OCI-LY1 (cell line): ENCODE results near the gene ZNF219.

Experiments
- H2AFZ ChIP-seq: fragments of 200-600 bp; sonication (generic), shearing (Covaris generic); 2 replicates; pipeline ENCODE4 v1.6.0; 2014; ENCODE audit warnings: antibody characterized with exemption, mild to moderate bottlenecking, low read length
- H3F3A ChIP-seq: fragments of 200-600 bp; sonication (generic), shearing (Covaris generic); 2 replicates; pipeline ENCODE4 v1.6.0; 2014; ENCODE audit warnings: mild to moderate bottlenecking, antibody characterized with exemption, low read length, moderate library complexity; ENCODE audit not compliant: insufficient read depth
- H3K27ac ChIP-seq: fragments of 200-600 bp; sonication (generic); 2 replicates; pipeline ENCODE4 v1.5.1; 2014; ENCODE audit warnings: low read length, mixed run types, mild to moderate bottlenecking, low read depth; ENCODE audit not compliant: poor library complexity, severe bottlenecking
- H3K27me3 ChIP-seq: fragments of 200-600 bp; sonication (generic); 2 replicates; pipeline ENCODE4 v1.6.0; 2014; ENCODE audit warnings: antibody characterized with exemption, mild to moderate bottlenecking, low read length, moderate library complexity; ENCODE audit not compliant: insufficient read depth
- H3K36me3 ChIP-seq: fragments of 200-600 bp; sonication (generic); 2 replicates; pipeline ENCODE4 v1.6.1; 2014; ENCODE audit warnings: mild to moderate bottlenecking, antibody characterized with exemption, low read length, moderate library complexity, mixed read lengths; ENCODE audit not compliant: insufficient read depth
- H3K4me1 ChIP-seq: fragments of 200-600 bp; sonication (generic); 2 replicates; pipeline ENCODE4 v1.5.1; 2014; ENCODE audit warnings: mild to moderate bottlenecking, low read length, moderate library complexity; ENCODE audit not compliant: insufficient read depth, severe bottlenecking
- H3K4me2 ChIP-seq: fragments of 200-600 bp; sonication (generic), shearing (Covaris generic); 2 replicates; pipeline ENCODE4 v1.6.1; 2014; ENCODE audit warnings: low read length
- H3K4me3 ChIP-seq: fragments of 200-600 bp; sonication (generic); 2 replicates; pipeline ENCODE4 v1.5.1; 2014; ENCODE audit warnings: low read length, low read depth, mild to moderate bottlenecking, mixed read lengths; ENCODE audit not compliant: poor library complexity, severe bottlenecking
- H3K79me2 ChIP-seq: fragments of 200-600 bp; shearing (Covaris generic); 2 replicates; pipeline ENCODE4 v1.6.1; 2016; ENCODE audit warnings: mixed run types, low read length, mixed read lengths; ENCODE audit not compliant: insufficient read depth
- H3K9ac ChIP-seq: fragments of 200-600 bp; sonication (generic), shearing (Covaris generic); 2 replicates; pipeline ENCODE4 v1.6.1; 2014; ENCODE audit warnings: mild to moderate bottlenecking, low read length, mixed read lengths
- H3K9me2 ChIP-seq: fragments of 200-600 bp; sonication (generic), shearing (Covaris generic); 2 replicates; pipeline ENCODE4 v1.6.1; 2014; ENCODE audit warnings: low read depth, mild to moderate bottlenecking, low read length, mixed read lengths
- H3K9me3 ChIP-seq: fragments of 200-600 bp; shearing (Covaris generic); 2 replicates; pipeline ENCODE4 v1.6.1; 2014; ENCODE audit warnings: low read length, mixed read lengths
- H4K20me1 ChIP-seq: fragments of 200-600 bp; sonication (generic), shearing (Covaris generic); 2 replicates; pipeline ENCODE4 v1.6.0; 2016; ENCODE audit warnings: mild to moderate bottlenecking, low read length; ENCODE audit not compliant: insufficient read depth
- EZH2 ChIP-seq: fragments of 200-600 bp; sonication (generic), shearing (Covaris generic); IDR thresholded peaks from 2 replicates; pipeline ENCODE4 v1.8.0; 2017; ENCODE audit warnings: borderline replicate concordance, mixed run types, mild to moderate bottlenecking, antibody characterized with exemption, low read length, moderate library complexity, mixed read lengths
- TF ChIP-seq, protein P1 (sequence below): fragments of 200-600 bp; sonication (generic), shearing (Covaris generic); IDR thresholded peaks from 2 replicates; pipeline ENCODE4 v1.5.1; 2017; ENCODE audit warnings: mild to moderate bottlenecking, antibody characterized with exemption, low read length, moderate library complexity, mixed read lengths

Gene ZNF219

DNA sequence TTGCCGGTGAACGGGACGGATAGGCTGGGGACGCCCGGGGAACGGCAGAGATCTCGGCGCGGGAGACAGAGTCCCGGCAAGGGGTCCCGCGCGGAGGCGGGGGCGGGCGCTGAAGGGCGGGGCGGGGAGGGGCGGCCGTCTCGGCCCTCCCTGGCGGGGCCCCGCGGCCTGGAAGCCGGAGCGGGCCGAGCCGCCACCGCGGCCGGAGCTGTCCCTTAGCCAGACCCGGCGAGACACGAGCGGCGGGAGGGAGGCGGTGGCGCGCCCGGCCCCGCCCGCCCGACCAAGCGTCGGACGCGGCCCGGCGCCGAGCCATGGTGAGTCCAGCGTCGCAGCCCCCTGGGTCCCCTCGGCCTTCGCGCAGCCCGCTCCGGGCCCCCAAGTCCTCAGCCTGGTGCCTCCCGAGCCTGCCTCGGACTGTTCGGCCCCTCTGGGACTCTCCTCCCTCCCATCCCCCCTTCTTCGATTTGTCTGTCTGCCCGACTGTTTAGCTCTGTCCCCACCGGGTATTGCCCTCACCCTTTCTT is 28.3 kb downstream of the ZNF219 start, which contains the start of gene ARHGEF40:
ARHGEF40 (plus strand) TSS at position 222 of the 527 bp plus-strand sequence; CDS start at position 315, 93 bp downstream.
- no peaks in the 10 kb centered on the region for H3K36me3 ChIP-seq
- H3K27me3 ChIP-seq: peaks cover 10% of the 10 kb centered on the region
- no peak within 1 kb of the TSS for H2AFZ ChIP-seq
- TF ChIP-seq, protein P1, sequence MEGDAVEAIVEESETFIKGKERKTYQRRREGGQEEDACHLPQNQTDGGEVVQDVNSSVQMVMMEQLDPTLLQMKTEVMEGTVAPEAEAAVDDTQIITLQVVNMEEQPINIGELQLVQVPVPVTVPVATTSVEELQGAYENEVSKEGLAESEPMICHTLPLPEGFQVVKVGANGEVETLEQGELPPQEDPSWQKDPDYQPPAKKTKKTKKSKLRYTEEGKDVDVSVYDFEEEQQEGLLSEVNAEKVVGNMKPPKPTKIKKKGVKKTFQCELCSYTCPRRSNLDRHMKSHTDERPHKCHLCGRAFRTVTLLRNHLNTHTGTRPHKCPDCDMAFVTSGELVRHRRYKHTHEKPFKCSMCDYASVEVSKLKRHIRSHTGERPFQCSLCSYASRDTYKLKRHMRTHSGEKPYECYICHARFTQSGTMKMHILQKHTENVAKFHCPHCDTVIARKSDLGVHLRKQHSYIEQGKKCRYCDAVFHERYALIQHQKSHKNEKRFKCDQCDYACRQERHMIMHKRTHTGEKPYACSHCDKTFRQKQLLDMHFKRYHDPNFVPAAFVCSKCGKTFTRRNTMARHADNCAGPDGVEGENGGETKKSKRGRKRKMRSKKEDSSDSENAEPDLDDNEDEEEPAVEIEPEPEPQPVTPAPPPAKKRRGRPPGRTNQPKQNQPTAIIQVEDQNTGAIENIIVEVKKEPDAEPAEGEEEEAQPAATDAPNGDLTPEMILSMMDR: no peak
- TF ChIP-seq EZH2: no peak
- H4K20me1 ChIP-seq: no peaks in the 10 kb centered on the region
- peak within 1 kb of the TSS; percentile 14; the same call in 1 of the 2 replicates for H3K9ac ChIP-seq
- no peak within 1 kb of the TSS for H3K27ac ChIP-seq
- no peaks in the 10 kb centered on the region for H3F3A ChIP-seq
- peak within 1 kb of the TSS; percentile 78 for H3K4me2 ChIP-seq
- H3K9me2 ChIP-seq: no peaks in the 10 kb centered on the region
- no peaks in the 10 kb centered on the region for H3K9me3 ChIP-seq
- no peaks in the 10 kb centered on the region for H3K79me2 ChIP-seq
- H3K4me1 ChIP-seq: peaks cover 22% of the 10 kb centered on the region
- peak within 1 kb of the TSS; percentile 55 for H3K4me3 ChIP-seq

DNA sequence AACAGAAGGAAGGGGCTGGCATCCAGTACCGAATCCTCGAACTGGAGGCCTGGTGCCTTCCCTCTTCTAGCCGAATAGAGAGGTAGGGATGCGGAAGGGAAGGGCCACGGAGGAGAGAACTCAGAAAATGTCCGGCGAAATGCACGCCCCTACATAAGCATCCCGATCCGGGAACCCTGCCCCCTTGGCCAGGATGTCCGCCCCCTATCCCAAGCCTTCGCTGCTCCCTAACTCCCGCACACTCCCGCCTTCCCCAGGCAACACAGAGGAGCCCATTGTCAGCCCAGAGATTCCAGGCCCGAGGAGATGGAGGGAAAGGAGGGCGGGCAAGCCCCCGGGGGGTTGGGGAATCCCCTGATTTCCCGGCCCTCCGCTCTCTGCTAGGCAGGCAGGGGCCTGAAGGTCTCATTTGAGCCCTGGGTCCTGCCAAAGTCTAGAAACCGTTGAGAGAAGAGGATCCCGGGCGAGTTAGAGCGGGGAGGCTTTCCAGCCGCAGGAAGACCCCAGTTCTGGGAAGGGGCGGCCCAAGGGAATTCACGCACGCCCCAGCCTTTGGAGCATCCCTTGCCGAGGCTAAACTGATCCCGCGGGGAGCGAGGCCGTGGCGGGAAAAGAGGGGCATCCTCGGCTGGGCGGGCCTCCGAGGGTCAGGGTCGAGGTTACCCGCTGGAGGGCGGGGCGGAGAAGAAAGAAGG is 28.9 kb downstream of the ZNF219 start:
- Histone ChIP-seq H3K4me1 (peaks cover 22% of the 10 kb centered on the region), H3K79me2 (no peaks in the 10 kb centered on the region), H3K4me3 (peak overlapping the region; percentile 55), H3K36me3 (no peaks in the 10 kb centered on the region), H3K9ac (no peak overlapping the region), H3F3A (no peaks in the 10 kb centered on the region), H3K4me2 (peak overlapping the region; percentile 78; the same call in 1 of the 2 replicates), H3K9me2 (no peaks in the 10 kb centered on the region), H2AFZ (no peak overlapping the region), H4K20me1 (no peaks in the 10 kb centered on the region), H3K27me3 (peaks cover 10% of the 10 kb centered on the region), H3K9me3 (no peaks in the 10 kb centered on the region), H3K27ac (no peak overlapping the region)
- no peak; the same call in 1 of the 2 replicates for TF ChIP-seq EZH2
- TF ChIP-seq, protein P1: no peak

DNA sequence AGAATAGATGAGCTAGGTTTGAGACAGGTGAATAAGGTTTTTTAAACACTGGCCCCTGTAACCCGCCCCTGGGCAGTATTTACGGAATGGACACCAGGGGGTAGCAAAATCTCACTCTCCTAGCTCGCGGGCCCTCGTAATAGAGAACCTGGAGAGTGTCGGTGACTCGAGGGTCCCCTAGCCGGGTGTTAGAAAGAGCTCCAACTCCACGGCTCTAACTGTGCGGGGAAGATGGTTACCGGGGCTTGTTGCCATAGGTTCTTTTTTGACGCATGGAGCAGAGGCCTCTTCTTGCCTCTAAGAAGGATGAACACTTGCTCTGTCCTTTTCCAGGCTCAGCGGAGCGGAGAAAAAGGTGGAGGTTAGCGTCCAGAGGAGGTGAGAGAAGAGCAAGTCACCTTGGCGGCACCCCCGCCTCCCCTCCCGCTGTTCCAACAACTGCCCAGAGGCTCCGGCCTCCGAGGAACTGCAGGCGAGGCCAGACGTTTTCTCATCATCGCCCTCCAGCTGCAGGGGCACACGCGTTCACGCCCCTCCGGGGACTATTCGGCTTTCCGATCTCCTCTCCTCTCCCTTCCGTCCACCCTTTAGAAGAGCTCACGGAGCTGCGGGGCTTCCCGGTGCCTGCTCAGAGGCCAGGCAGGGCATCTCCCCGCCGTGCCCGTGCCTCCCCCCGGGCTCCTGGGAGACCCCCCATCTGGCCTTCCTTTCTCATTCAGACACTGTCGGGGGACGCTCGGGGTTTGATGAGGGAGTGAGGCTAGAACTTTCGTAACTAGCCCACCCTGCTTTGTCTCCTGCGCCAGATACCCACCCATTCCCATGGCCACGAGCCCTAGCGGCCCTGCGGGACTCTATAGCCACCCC is 29.7 kb downstream of the ZNF219 start:
- Histone ChIP-seq H2AFZ (no peak overlapping the region), H3K27ac (no peak overlapping the region), H3K4me3 (no peak overlapping the region), H3K79me2 (no peaks in the 10 kb centered on the region), H3K36me3 (no peaks in the 10 kb centered on the region), H3K9me2 (no peaks in the 10 kb centered on the region), H4K20me1 (no peaks in the 10 kb centered on the region), H3K9ac (no peak overlapping the region), H3K27me3 (peaks cover 10% of the 10 kb centered on the region), H3F3A (no peaks in the 10 kb centered on the region), H3K9me3 (no peaks in the 10 kb centered on the region), H3K4me1 (peaks cover 22% of the 10 kb centered on the region), H3K4me2 (peak overlapping the region; percentile 78; the same call in 1 of the 2 replicates)
- TF ChIP-seq, protein P1: peak; percentile 48
- TF ChIP-seq EZH2: no peak; the same call in 1 of the 2 replicates
